Inflammatory macrophage (primary cell): ENCODE measurements around the gene CD320.
"Not testable (repeated sequence)": the region's sequence is repeated elsewhere in the genome, so short reads cannot be mapped to it uniquely, and the experiment has no call there.

Experiments
- DNase-seq, 2 donors: peaks; one replicate each; pipeline ENCODE4 v3.0.0-alpha.2; 2020 to 2022

CD320 gene

GRCh38 chr19:8308891-8309291, 733 bp upstream of the CD320 start:
- no peak for DNase-seq

- no peak for DNase-seq
Measured at GRCh38 chr19:8307400-8307964, 676 bp downstream of the CD320 start.

DNA sequence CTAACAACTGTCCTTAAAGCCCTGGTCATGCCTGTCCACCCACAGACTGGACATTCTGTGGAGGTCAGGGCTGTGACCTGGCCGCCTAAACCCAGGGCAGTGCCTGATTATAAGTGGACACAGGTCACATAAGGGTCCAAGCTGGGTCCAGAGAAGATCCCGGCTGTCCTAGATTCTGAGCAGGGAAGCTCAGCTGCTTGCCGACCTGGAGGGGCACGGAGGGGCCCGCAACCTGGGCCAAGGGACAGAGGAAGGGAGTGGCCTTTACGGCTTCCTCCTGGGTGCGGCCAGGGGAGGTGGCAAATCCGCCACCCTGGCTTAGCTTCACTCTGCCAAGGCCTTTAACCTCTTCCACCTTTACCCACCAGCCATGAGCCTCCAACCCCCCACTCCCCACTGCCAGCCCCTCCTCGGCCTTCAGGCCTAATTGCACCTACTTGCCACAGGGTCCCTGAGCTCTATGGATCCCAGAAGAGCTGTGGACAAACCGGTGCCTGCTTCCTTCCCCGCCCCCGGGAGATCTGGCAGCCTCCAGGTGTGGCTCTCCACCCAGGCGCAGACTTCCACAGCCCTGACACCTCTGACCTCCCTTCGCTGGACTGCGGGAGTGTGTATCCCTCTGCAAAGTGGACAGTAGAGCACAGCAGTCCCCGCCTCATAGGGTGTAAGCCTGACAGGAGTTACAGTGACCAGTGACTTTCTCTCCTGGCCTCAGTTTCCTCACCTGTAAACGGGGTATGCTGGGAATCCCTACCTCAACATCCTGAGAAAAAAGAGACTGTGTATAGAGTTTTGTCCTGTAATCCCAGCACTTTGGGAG, 1.7 kb downstream of the CD320 start:
- DNase-seq = no peak

GRCh38 chr19:8305798-8306197, 2.4 kb downstream of the CD320 start:
- no peak for DNase-seq

DNA sequence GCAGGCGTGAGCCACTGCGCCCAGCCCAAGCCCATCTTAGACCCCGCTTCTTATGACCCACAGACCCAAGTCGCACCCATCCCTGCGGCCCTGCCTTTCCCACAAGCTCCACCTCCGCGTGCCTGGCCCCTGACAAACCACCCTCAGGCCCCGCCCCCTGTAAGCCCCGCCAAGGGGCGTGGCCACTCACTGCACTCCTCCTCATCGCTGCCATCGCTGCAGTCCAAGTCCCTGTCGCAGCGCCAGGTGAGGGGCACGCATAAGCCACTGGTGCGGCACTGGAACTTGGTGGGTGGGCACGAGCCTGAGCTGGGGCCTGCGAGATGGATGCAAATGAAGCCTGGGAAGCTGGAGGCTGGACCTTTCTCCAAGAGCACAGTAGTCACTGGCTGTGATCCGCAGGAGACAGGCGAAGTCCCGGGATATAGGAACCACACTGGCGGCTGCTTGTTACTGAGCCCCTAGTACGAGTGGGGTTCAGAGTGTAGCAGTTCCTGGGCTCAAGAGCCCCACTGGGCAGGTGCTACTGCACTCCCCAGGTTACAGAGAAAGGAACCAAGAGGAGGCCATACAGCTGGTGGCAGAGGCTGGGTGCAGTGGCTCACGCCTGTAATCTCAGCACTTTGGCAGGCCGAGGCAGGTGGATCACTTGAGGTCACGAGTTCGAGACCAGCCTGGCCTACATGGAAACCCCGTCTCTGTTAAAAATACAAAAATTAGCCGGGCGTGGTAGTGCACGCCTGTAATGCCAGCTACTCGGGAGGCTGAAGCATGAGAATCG, 3.1 kb downstream of the CD320 start:
- no peak for DNase-seq

DNA sequence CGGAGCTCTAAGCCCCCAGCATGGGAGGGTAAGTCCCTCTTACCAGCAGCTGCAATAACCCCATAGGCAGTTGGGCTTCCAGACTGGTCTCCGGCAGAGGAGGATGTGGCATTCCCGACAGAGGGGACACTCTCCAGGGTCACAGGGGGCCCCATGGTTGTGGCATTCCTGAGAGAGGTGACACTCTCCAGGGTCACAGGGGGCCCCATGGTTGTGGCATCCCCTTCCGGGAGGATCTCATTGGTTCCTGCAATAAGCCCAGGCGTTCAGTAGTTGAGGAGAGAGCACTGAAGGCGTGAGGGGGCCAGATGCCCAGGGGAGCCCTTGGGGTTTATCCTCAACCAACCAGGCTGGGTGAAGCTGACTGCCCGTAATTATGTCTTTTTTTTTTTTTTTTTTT, 5.4 kb downstream of the CD320 start:
- DNase-seq = no peak

DNA sequence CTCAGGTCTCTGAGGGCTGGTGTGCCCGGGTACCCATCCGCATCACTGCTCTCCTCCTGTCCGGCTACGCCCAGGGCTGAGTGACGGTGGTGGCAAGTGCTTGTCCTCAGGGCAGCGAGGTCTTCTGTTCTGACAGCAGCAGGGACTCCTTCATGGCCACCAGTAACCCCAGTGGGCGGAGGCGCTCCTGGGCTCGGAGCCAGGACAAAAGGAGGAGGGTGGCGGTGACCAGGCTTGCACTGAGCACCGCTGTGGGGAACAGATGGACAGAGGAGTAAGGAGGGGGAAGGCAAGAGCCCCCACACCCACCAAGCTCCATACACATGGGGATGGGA, 5.8 kb downstream of the CD320 start:
- peak; percentile 9 to 37 for DNase-seq

DNA sequence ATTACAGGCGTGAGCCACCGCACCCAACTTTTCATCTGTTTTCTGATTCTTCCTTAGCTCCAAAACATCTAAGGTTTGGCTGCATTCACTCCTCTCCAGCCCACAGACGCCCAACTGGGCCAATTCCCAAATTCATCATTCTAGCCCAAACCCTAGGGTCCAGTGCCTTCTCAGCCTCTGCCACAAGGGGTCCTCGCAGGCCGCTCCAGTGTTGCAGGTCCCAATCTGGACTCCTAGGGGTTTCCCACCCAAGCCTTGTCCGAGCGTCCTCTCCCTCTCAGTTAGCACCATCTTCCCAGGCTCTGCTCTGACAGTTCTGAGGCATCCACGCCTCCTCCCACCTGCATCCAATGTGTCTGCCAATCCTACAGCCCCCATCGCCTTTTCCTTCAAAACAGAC, 16.8 kb downstream of the CD320 start:
- DNase-seq = not testable (repeated sequence)

- not testable (repeated sequence) for DNase-seq
Measured at GRCh38 chr19:8276508-8276907, 31.6 kb downstream of the CD320 start.

DNA sequence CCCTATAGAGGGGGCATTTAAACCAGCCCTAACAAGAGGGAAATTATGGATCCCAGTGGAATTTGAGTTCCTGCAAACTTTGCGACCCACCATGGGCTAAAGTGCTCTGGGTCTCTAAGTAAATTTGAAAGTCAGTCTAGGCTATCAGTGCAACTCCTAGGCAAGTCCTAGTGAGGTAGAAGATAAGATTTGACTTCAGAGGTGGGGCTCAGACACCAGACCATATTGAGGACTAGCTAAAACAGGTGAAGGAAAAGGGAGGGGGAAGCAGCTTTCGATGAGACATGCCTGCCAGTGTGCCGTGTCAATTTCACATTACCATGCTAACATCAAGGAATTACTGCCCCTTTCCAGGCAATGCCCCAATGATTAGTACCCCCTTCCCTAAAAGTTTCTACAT, 38.4 kb downstream of the CD320 start:
- no peak for DNase-seq

- no peak for DNase-seq
Measured at GRCh38 chr19:8265872-8266271, 42.3 kb downstream of the CD320 start.

DNA sequence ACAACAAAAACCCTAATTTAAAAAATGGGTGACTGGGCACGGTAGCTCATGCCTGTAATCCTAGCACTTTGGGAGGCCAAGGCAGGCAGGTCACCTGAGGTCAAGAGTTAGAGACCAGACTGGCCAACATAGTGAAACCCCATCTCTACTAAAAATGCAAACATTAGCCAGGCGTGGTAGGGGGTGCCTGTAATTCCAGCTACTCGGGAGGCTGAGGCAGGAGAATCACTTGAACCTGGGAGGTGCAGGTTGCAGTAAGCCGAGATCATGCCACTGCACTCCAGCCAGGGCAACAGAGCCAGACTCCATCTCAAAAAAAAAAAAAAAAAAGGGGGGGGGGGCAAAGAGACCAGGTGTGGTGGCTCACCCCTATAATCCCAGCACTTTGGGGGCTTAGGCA, 43.9 kb downstream of the CD320 start:
- not testable (repeated sequence) for DNase-seq

- no peak for DNase-seq
Measured at GRCh38 chr19:8262431-8262830, 45.7 kb downstream of the CD320 start.

DNA sequence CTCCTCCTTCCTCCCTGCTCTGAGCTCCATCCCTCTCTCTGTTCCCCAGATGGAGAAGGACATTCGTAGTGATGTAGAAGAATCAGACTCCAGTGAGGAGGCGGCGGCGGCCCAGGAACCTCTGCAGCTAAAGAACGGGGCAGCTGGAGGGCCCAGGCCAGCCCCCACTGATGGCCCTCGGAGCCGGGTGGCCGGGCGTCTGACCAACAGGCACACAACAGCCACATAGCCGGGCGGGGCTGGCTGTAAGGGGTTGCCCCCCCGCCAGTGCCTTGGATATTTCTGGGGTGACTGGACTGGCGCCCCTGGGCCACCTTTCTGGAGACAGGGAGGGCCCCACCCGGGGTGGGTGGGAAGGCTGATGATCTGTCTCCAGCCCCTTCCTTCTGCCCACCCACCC, 46.3 kb downstream of the CD320 start:
- no peak for DNase-seq

- no peak for DNase-seq
Measured at GRCh38 chr19:8261347-8261746, 46.8 kb downstream of the CD320 start.

DNA sequence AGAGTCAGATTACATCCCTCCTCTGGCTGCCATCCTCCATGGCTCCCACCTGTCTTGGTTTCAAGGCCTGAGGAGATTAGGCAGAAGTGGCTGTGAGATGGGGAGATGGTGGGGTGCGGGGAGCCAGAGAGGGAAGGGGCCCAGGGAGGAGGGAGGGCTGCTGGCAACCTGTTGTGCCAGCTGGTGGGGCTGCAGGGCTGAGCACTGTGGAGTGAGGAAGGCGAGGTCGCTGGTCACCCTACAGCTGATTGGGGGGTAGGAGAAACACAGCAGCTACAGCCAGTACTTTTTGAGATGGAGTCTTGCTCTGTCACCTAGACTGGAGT, 48.3 kb downstream of the CD320 start:
- DNase-seq = no peak

GRCh38 chr19:8259142-8259921, 48.8 kb downstream of the CD320 start:
- no peak for DNase-seq

DNA sequence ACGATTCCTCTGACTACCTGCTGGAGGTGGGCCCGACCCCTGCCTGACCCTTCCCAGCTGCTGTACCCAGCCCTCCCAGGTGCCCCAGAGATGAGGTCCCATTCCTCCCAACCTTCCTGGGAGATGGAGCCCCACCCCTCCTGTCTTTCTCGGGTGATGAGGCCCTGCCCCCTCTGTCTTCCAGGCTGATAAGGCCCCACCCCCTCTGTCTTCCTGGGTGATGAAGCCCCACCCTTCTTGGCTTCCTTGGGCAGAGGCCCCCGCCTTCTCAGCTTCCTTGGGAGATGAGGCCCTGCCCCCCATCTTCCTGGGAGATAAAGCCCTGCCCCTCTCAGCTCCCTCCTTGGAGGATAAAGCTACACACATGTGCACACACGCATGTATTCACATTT, 51.1 kb downstream of the CD320 start:
- DNase-seq = no peak

DNA sequence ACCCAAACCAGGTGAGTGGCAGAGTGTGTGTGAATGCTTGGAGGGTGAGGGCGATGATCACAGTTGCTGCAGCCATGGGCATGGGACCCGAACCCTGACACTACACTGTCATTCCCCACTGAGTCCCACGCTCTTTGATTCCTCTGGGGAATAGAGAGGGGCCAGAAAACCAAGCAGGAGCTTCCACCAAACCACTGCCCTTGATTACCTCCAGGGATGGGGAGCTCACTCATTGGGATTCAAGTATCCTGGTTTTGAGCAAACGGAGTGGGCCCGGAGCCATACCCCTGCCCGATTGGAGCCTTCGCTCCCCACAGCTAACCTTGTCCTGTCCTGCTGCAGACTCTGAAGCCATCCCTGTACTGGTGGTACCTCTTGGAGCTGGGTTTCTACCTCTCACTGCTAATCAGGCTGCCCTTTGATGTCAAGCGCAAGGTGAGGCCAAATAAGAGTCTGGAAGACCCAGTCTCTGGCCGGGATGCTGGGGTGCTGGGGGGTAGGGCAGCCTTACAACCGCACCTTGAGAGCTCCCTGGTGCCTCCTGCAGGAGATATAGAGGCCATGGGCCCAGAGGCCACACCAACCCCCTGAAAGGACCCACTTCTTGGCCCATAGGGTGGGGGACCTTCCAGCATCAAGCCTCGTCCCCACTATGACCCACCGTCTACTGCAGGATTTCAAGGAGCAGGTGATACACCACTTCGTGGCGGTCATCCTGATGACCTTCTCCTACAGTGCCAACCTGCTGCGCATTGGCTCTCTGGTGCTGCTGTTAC, 51.7 kb downstream of the CD320 start:
- DNase-seq = no peak

DNA sequence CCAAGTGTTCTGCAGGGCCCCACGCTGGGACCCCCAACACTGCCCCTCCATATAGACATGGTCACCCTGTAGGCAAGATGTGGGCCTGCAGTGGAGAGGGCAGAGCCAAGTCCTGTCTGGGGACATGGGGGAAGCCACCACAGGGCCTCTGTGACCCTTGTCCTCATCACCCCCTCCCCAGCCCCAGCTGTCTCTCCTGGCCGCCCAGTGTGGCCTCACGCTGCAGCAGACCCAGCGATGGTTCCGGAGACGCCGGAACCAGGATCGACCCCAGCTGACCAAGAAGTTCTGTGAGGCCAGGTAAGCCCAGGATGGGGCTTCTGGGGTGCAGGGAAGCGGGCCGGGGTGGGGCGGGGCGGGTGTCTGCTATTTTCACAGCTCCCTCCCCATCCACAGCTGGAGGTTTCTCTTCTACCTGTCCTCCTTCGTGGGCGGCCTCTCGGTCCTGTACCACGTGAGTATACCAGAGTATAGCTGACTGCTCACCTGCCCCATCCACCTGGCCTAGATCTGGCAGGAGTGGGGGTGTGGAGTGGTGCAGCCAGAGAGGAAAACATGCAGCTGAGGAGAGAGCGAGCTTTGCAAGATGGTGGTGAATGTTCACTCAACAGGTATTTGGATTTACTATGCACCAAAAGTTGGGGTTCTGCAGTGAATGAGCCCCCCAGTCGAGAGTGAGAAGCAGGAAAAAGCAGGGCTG, 52.6 kb downstream of the CD320 start:
- no peak for DNase-seq

DNA sequence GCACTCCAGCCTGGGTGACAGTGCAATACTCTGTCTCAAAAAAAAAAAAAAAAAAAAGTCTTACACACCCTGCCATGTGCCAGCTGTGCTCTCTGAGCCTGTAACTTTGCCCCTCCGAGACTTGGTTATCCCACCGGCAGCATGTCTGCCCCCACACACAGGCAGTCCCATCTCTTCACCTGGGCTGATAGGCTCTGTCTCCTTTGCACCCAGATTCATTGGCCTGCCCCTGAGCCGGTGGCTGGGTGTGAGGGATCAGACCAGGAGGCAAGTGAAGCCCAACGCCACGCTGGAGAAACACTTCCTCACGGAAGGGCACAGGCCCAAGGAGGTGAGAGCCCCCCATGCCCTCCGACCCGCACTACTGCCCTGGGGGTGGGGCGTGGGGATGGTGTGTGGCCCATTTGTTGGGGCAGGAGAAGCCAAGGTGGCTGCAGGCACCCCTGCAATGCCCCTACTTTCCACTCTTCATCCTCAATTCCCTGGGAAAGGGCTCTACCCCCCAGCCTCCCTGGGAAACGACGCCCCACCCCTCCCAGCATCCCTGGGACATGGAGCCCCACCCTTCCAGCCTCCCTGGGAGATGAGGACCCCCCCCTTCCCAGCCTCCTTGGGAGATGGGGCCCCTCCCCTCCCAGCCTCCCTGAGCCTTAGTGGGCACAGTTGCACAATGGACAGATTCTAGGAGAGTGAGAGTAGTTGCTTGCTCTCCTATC, 53.7 kb downstream of the CD320 start:
- DNase-seq = no peak
